ENCODE data around the gene AKR7A2.

Gene AKR7A2

DNA sequence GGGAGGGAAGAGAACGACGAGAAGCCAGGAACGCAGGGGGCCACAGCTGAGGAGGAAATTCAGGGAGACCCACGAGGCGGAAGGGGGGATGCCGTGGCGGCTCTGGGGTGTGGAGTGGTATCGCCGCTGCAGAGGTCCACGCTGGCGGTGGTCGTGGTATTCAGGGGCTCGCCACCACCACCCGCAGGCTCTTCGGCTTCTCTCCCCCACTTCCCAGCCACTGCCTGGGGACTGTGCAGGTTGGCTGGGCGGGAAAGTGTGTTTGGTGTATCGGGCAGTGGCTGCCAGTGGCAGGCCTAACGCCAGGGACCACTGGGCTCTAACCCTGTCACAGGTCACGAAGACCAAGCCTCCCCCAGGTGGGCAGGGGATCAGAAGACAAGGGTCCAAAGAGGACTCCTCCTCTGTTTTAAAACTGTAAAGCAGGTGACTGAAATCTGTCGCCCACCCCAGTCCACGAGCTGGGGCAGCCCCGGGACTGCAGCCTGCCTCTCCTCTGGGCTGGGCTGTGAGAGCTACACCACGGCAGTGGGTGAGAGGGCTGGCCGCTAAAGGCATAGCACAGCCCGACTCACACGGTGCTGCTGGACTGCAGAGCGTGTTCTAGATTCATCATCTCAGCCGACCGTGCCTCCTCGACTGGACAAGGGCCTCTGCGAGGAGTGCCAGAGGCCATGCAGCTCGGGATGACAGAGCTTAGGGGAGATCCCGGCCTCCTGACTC is 31.1 kb upstream of the AKR7A2 start:
- DNase-seq: no peak

DNA sequence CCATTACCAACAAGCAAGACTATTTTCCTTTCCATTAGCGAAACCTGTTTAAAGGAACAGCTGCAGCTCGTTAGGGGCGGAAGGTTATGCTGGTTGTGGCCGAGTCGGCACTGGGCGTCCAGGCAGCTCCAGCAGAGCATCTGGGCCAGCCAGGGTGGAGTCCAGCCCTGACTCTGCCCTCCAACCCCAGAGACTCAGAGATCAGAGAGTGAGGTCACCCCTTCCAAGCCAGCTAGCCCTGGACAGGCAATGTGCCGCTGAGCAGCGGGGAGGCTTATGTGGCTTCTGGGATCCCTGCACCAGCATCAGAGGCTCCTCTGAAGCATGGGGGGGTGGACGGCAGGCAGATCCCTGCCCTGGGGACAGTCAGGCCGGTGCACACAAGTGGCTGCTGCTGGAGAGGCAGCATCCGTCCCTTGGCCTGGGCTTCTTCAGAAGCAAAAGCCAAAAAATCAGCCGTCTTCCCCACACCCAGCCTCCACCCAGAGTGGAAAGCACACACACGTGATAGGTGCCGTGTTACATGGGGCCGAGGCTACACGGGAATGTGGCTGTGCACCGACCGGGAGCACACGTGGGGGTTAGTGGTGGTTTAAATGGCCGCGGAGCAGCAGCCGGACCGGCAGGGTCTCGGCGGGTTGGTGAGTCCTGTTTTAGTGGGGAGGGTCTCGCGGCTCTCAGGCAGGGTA is 30.3 kb upstream of the AKR7A2 start:
- no peak for DNase-seq

DNA sequence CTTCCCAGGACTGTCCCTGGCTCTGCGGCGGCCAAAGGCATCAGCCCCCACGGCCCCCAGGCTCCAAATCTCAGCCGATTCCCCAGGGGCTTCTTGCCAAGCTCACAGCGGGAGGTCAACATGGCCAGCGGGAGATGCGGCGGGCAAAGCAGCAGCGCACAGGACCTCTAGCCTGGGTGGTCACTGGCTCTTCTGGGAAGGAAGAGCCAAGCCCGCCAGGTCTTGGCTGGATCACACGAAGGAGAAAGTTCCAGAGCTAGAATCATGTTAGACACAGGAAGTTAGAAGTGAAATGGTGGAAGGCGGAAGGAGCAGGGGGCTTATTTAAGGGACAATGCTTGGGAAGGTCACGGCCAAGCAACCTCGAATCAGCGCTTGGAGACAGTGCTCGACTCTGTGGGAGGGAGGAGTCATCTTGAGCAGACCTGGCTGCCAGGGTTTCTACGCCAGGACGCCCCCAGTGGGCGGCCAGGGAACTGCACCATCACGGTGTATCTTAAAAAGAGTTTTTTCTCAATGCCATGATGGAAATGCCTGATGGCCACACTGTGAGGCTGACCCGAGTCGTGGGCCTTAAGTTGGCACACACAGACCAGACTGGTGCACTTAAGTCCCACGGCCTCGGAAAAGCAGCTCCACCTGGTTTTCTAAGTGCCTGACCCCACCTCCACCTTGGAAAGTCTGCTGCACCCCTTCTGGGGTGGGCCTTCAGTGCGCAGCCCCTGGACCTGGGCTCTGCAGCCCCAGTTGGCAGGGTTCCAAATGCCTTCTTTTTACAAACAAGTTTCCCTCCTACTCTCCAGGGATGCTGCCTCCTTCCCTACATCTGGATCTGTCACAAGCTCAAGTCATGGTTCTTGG is 29.5 kb upstream of the AKR7A2 start:
- DNase-seq: peak in 1 of 2 donors; percentile 11

DNA sequence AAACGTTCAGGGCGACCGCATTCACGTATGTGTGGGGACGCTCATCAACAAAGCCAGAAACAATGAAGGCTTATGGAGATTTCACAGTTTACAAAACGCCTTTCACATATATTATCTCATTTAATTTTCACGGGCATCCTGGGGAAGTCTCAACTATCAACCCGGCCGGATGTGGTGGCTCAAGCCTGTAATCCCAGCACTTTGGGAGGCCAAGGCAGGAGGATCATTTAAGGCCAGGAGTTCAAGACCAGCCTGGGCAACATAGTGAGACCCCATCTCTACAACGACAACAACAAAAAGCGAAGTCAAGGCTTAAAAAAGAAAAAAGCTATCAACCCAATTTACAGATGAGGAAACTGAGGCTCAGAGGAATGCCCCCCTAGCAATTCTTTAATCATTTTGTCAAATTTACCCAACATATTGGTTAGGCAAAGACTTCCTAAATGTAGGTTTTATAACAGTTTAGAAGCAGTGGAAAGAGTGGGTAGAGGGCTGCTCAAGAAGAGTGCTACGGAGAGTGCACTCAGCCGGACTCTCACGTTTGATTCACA is 28.5 kb upstream of the AKR7A2 start:
- DNase-seq: no peak

DNA sequence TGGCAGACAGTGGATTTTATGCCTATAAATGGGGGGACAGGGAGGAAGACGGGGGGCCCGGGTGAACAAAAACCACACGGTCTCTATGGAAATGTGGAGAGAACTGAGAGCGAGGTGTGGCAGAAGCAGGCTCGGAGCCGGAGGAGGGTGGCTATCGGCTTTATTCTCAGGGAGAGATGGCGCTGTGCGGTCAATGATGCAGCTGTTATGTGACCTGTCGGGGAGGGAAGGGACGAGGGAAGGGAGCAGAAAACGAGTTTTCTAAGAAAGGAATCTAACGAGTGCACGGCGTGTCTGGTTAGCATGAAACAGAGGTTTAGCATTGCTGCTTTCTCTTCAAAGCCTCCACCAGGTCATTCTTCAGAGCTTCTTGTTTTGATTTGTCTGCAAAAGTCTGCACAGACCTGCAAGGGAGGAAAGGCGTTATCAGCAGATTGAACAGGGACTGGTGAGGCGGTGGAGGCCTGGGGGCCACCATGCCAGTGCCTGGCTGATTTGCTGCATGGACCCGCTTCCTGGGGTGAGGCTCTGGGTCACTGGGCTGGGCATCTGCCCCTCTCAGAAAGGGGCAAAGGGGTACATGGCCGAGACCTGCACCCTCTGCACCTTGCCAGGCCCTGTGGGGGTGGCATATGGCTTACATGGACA is 27.4 kb upstream of the AKR7A2 start:
- no peak for DNase-seq

DNA sequence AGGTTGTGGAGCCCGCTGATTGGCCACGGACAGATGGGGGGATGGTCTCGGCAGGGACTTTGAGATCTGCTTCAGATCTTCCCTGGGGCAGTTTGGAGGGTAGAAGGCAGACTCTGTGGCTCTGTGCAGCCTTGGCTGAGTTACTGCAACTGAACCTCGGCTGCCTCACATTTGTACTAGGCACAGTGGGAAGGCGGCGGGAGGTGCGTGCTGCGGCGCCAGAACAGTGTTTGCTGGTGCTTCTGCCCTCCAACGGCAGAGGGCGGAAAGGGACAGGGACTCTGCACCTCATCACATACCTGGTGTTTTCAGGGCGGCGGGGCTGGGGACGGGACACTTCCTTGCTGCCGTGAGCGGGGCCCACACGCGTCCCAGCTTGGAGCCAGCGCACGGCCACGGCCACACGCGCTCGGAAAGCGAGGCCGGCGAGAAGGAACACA is 26.4 kb upstream of the AKR7A2 start:
- no peak for DNase-seq

DNA sequence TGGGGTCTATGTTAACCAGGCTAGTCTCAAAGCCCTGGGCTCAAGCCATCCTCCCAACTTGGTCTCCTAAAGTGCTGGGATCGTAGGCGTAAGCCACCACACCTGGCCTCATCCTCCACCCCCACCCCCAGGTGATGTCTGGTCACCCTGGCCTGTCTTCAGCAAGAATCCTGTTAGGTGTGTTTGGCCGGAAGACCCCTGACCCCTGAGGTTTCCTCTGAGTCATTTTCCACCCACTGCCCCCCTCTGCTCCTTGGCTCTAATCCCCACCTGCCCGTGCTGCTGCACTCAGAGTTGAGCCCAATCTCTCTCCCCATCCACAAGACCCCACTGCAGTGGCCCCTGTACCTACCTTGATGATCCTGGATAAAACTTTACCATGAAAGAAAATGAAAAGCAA is 25.3 kb upstream of the AKR7A2 start:
- no peak for DNase-seq

DNA sequence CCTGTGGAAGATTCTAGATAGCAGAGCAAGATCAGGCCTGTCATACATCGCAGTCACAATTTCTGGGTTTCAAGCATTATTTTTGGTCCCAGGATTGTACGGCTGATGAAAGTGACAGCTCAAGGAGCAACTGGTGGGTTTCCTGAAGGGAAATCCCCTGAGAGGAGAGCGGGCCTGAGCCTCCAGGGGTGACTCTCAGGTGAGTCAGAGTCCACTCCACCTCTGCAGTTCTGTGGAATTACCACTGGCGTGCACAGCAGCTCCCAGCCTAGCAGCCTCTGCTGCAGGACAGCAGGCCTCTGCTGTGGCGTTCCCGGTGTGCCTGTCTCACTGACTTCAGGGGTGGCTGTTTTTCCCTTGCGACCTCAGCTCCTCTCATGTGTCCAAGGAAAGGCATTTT is 24.6 kb upstream of the AKR7A2 start:
- no peak for DNase-seq

DNA sequence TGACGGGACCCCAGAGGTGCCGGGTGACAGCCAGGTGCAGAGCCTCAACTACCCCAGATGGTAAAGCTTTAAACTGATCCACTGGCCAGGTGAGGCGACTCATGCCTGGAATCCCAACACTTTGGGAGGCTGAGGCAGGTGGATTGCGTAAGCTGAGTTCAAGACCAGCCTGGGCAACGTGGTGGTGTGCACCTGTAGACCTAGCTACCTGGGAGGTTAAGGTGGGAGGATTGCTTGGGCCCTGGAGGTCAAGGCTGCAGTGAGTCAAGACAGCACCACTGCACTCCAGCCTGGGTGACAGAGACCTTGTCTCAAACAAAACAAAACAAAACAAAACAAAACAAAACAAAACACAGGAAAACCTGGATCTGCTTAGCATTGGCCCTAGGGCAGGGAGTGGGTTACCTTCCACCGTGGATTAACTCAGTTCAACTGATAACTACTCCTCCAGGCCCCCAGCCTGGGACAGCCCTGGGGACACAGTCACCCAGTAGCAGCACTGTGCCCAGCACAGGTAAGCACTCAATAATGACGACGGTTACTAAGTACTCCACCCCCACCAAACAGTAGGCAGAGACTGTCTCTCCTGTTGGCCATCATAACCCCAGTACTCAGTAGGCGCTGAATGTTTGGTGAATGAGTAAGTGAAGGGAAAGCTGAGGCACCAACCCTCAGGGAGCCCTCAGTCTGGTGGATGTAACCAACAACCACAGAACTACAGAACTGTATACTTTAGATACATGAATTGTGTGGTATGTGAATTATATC is 21.8 kb upstream of the AKR7A2 start:
- DNase-seq: no peak

DNA sequence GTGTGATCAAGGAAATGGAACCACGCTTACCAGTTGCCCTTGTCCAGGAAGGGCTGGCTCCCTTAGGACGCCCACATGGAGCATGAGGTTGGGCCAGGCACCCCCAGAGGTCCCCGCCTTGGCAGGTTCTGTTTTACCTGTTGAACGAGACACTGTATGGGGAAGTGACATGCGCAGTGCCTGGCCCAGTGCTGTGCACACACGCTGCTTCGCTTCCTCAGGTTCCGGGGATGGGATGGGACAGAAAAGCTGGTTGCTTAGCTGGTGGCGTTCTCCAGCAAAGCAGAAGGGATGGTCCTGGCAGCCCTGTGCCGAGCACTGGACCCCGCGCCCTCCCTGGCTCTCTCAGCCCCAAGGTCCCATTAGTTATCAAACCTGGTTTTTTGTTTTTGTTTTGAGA is 20.9 kb upstream of the AKR7A2 start:
- no peak for DNase-seq

DNA sequence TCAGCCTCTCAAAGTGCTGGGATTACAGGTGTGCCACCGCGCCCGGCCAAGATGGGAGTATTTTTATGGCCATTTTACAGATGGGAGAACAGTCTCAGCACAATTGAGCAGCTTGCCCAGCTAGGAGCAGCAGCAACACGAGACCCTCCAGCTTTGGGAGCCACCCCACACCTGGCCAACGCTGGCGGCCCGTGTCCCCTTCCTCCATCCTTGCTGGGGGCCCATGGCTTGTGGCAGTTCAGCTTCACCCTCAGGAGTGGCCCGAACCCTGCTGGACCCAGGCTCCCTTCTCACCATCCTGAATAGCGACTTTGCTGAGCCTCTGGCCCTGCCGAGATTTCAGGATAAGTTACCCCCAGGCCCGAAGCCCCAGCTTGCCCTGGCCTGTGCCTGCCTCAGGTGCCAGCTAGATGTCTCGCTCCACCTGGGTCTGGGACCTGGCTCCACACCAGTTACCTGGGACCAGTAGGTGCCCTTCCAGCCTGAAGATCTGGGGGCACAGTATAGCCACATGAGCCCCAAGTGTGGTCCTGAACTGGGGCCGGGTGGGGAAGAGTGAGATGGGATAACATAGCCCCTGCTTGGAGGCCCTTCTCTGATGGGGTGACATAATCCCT is 19.4 kb upstream of the AKR7A2 start:
- DNase-seq: no peak

DNA sequence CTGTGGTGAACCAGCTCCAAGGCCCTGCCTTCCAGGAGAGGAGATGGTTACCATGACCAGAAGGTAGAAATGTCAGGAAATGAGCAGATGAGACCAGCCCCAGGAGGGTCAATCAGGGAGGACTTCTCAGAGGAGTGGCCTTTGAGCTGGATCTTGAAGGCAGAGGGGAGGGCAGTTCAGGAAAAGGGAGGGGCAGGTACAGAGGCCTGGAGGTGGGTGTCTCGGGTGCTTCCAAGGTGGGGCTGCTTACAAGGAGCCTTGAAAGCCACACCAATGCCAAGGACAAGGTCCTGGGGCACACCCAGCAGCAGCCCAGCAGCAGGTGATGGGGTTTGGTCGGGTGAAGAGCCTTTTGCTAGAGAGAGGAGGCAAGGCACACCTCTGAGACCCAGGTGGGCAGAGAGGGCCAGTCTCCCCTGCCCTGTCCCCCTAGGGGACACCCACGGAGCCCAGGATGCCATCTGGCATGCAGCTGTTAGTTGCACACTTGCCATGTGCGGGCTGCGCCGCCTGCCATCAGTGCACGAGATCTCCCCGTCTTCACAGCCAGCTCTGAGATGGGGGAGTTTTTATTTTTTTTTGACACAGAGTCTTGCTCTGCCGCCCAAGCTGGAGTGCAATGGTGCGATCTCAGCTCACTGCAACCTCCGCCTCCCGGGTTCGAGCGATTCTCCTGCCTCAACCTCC is 18.6 kb upstream of the AKR7A2 start:
- no peak for DNase-seq

DNA sequence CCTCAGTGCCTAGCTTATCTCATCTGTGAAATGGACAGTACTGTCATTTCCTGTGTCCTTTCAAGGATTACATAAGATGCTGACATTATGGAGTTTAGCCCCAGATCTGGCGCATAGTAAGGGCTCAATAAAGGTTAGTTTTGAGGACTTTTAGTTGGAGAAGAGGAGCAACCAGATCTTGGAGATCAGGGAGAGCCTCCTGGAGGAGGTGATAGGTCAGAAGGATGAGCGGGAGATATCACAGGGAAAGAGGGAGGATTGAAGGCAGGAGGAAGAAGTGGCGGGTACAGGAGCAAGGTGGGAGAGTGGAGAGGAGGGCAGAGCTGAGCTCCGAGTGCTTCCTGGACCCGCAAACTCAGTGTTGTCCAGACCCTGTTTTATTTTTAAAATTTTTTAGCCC is 17.7 kb upstream of the AKR7A2 start:
- DNase-seq: no peak

DNA sequence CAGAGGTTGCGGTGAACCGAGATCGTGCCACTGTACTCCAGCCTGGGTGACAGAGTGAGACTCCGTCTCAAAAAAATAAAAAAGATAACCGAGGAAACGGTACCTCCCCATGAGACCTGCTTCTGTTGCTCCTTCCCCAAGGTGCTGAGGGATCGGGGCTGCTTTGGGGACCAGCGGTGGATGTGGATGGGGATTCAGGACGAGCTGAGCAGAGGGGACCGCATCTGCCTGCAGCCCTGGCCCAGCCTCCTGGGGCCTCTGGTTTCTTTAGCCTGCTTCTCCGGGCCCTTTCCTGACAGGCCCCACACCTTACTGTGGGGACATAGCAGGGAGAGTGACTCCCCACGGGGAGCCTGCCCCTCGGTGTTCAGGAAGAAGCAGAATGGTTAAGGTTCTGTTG is 17.2 kb upstream of the AKR7A2 start:
- no peak for DNase-seq

DNA sequence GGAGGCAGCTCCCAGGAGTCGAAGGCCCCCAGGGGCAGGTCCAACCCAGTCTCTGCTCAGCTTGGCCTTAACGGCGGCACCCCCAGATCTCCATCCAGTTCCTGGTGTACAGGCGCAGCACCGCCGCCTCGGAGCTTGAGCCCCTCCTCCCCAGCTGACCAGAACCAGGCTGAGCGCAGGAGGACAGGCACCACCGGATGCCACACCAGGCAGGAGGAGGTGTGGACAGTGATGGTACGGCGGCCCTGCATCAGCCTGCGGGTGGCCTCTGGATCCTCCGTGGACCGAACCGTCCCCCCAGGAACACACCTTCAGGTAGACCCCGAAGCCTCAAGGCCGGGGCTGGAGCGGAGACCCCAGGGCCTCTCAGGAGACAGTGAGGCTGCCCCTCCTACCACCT is 16.5 kb upstream of the AKR7A2 start:
- DNase-seq: no peak

DNA sequence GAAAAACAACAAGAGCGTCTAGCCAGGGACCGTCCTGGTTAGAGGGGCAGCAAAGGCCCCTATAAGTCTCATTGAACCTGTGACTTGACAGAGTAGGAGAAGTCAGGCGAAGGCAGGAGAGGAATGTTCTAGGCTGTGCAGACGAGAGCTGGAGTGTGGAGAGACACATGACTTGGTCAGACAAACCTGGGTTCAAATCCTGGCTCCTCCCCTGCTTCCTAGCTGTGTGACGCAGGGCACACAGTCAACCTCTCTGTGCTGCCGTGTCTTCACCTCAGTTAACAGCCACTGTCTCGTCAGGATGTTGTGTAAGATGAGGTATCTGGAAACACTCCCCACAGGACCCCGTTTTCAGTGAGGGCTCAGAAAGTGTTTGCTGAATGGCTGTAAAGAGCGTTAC is 15.8 kb upstream of the AKR7A2 start:
- no peak for DNase-seq

DNA sequence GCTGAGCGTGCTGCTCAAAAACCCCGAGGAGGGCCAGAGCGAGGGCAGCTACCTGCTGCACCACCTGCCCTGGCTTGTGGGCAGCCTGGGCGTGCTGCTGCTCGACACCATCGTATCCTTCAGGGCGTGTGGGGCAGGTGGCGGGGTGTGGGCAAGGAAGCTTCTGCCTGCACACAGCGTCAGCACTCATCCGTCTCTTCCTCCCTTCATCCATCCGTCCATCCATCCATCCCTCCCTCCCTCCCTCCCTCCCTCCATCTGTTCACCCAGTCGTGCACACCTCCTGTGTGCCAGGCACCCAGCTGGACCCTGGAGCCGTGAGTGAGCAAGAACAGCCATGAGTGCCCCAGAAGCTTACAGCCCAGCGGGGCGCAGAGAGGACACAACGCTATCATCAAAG is 15.4 kb upstream of the AKR7A2 start:
- no peak for DNase-seq

DNA sequence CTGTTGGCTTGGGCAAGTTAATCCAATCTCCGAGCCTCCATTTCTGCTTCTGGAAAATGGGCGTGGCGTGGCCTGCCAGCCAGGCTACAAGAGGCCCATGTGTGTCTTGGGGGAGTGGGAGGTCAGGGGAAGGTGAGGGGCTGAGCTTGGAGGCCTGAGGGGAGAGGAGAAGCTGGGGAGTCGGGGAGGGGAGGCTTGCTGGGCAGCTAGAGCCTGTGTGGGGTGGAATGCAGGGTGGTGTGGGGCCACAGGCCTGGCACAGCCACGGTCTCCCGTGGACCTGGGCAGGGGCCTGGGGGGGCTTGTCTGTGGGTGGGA is 14.8 kb upstream of the AKR7A2 start:
- DNase-seq: no peak

DNA sequence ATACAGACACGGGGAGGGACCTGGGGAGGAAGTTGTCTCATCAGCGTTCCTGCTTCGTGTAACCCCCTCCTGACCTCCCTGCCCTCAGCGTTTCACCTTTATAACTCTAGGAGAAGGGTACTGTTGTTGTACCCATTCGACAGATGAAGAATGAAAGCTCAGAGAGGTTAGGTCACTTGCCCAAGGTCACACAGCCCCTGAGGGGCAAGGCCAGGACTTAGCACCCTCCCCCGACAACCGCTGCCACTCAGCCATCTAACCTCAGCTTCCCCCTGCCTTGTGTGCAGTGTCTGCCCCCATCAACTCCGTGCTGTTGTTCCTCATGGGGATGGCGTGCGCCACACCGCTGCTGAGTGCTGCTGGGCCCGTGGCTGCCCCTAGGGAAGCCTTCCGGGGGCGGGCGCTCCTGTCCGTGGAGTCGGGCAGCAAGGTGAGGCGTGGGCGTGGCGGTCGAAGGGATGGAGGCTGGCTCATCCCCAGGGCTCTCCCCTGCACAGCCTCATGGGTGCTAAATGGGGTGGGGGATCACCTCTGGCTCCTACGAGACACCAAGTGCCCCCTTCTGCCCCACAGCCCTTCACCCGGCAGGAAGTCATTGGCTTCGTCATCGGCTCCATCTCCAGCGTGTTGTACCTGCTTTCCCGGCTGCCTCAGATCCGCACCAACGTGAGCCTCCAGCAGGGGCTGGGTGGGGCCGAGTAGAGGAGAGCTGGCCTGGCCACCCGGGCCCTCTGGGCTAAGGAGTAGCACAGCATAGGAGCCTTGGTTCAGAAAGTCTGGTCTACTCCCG is 14.2 kb upstream of the AKR7A2 start:
- no peak for DNase-seq

DNA sequence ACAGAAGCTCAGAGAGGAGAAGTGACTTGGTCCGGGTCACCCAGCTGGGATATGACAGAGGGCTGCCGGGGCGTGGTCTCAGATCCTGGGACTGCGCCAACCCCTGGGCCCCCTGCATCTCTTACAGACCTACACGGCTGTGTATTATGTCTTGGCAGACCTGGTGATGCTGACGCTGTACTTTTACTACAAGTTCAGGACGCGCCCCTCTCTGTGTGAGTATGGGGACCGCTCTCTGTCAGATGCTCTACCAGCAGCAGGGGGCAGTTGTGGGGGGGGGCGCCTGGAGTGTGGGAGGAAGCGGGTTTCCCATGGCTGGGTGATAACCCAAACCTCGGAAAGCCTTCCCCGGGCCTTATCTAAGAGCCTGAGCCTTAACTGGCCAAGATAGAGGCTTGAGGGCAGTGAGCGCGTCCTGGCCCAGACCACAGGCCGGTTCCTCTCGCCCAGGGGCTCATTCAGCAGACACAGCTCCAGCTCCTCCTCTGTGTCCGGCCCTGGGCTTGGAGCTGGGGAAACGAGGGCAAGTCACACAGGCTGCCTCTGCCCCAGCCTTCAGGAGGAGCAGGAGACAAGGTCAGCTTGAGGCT is 13.5 kb upstream of the AKR7A2 start:
- DNase-seq: no peak

Measured in hippocampal formation (tissue), 2 donors.